IPS-NIHi7 (cell line): ENCODE measurements around the gene HES7.
A peak's percentile ranks its signal among the peaks of the same experiment; 100 is the strongest.

Source experiments
- DNase-seq: peaks from one replicate; pipeline ENCODE4 v3.0.0; 2012; ENCODE audit warnings: mixed read lengths; ENCODE audit errors: extremely low spot score

HES7 gene

GRCh38 chr17:8073627-8074484 is 50.0 kb downstream of the HES7 start:
- DNase-seq: peak; percentile 87

GRCh38 chr17:8072729-8073461 is 51.0 kb downstream of the HES7 start:
- DNase-seq: peak; percentile 43

GRCh38 chr17:8072341-8072728 is 51.6 kb downstream of the HES7 start:
- DNase-seq: no peak

- DNase-seq: no peak
These were observed 52.4 kb downstream of the HES7 start for GRCh38 chr17:8071496-8071895.
